DOHH2 (cell line): Measurements from ENCODE around the gene HSPA4.

Experiments
- H3F3A ChIP-seq: fragments of 200-600 bp; sonication (generic), shearing (Covaris generic); 2 replicates; pipeline ENCODE4 v1.6.0; 2016; ENCODE audit warnings: antibody characterized with exemption, mild to moderate bottlenecking; ENCODE audit not compliant: control insufficient read depth, insufficient read depth
- H3K27ac ChIP-seq: fragments of 200-600 bp; sonication (generic); 2 replicates; pipeline ENCODE4 v1.5.1; 2014; ENCODE audit warnings: low read depth, mild to moderate bottlenecking, low read length, moderate library complexity
- H3K27me3 ChIP-seq: fragments of 200-600 bp; sonication (generic); 2 replicates; pipeline ENCODE4 v1.6.1; 2014; ENCODE audit warnings: mild to moderate bottlenecking, low read length, mixed read lengths; ENCODE audit not compliant: control insufficient read depth
- H3K36me3 ChIP-seq: fragments of 200-600 bp; sonication (generic); 2 replicates; pipeline ENCODE4 v1.6.1; 2014; ENCODE audit warnings: mild to moderate bottlenecking, low read length, moderate library complexity, mixed read lengths; ENCODE audit not compliant: control insufficient read depth
- H3K4me1 ChIP-seq: fragments of 200-600 bp; sonication (generic); 2 replicates; pipeline ENCODE4 v1.6.1; 2014; ENCODE audit warnings: mild to moderate bottlenecking, low read length, mixed read lengths; ENCODE audit not compliant: control insufficient read depth
- H3K4me2 ChIP-seq: fragments of 200-600 bp; sonication (generic); 2 replicates; pipeline ENCODE4 v1.6.0; 2014; ENCODE audit warnings: mild to moderate bottlenecking, low read length, moderate library complexity
- H3K4me3 ChIP-seq: fragments of 200-600 bp; sonication (generic); 2 replicates; pipeline ENCODE4 v1.5.1; 2014; ENCODE audit warnings: mild to moderate bottlenecking, low read length, mixed read lengths
- H3K79me2 ChIP-seq: fragments of 200-600 bp; sonication (generic); 2 replicates; pipeline ENCODE4 v1.6.1; 2014; ENCODE audit warnings: mild to moderate bottlenecking, low read length, mixed read lengths; ENCODE audit not compliant: control insufficient read depth
- H3K9me2 ChIP-seq: fragments of 200-600 bp; sonication (generic); replicated peaks from 2 replicates; pipeline ENCODE4 v1.6.1; 2014; ENCODE audit warnings: mild to moderate bottlenecking, low read length, mixed read lengths; ENCODE audit not compliant: control insufficient read depth
- H3K9me3 ChIP-seq: fragments of 200-600 bp; sonication (generic); 2 replicates; pipeline ENCODE4 v1.6.1; 2014; ENCODE audit warnings: antibody characterized with exemption, low read length, mixed read lengths; ENCODE audit not compliant: control insufficient read depth, insufficient read depth
- H4K20me1 ChIP-seq: fragments of 200-600 bp; sonication (generic); 2 replicates; pipeline ENCODE4 v1.6.0; 2014; ENCODE audit warnings: low read depth, mild to moderate bottlenecking, antibody characterized with exemption, low read length, moderate library complexity; ENCODE audit not compliant: control insufficient read depth, insufficient read depth
- EZH2phosphoT487 ChIP-seq: fragments of 200-600 bp; sonication (generic); IDR thresholded peaks from 2 replicates; pipeline ENCODE4 v1.6.1; 2017; ENCODE audit warnings: borderline replicate concordance, mild to moderate bottlenecking, antibody characterized with exemption, low read length, moderate library complexity, mixed read lengths
- TF ChIP-seq, protein P1 (sequence below): fragments of 200-600 bp; sonication (generic); IDR thresholded peaks from one replicate; pipeline ENCODE4 v1.5.1; 2014; ENCODE audit warnings: antibody characterized with exemption, mild to moderate bottlenecking, low read depth, low read length; ENCODE audit not compliant: poor library complexity, severe bottlenecking

HSPA4 gene

DNA sequence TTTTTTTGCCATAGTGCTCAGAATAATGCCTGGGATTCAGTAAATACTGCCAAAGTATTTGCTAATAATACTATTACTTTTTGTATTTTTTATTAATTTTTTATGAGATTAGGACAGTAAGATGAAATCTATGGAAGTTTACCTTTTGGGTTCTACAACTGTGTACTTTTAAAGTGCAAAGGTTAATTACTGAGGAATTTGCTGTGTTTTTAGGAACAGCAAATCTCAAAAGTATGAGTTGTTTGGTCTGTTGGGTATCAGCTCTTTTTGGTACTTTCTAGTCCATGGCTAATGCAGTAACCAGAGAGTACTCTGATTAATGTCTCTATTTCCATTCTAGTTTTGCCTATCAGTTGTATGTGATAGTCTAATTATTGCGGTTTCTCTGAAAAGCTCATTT, 5.1 kb downstream of the HSPA4 start:
- H3K9me3 ChIP-seq: no peaks in the 10 kb centered on the region
- peaks cover 63% of the 10 kb centered on the region for H3K36me3 ChIP-seq
- no peak overlapping the region for H3K4me3 ChIP-seq
- peaks cover 38% of the 10 kb centered on the region for H4K20me1 ChIP-seq
- peaks cover 3% of the 10 kb centered on the region; the same call in 1 of the 2 replicates for H3F3A ChIP-seq
- 0 out of 2 replicates have a peak overlapping the region, but pooled peaks have one; percentile 7 for H3K4me2 ChIP-seq
- no peak overlapping the region for H3K27ac ChIP-seq
- H3K4me1 ChIP-seq: peaks cover 50% of the 10 kb centered on the region
- H3K27me3 ChIP-seq: no peaks in the 10 kb centered on the region
- H3K9me2 ChIP-seq: no peaks in the 10 kb centered on the region
- peaks cover 99% of the 10 kb centered on the region for H3K79me2 ChIP-seq
- no peak for TF ChIP-seq EZH2phosphoT487
- TF ChIP-seq, protein P1, sequence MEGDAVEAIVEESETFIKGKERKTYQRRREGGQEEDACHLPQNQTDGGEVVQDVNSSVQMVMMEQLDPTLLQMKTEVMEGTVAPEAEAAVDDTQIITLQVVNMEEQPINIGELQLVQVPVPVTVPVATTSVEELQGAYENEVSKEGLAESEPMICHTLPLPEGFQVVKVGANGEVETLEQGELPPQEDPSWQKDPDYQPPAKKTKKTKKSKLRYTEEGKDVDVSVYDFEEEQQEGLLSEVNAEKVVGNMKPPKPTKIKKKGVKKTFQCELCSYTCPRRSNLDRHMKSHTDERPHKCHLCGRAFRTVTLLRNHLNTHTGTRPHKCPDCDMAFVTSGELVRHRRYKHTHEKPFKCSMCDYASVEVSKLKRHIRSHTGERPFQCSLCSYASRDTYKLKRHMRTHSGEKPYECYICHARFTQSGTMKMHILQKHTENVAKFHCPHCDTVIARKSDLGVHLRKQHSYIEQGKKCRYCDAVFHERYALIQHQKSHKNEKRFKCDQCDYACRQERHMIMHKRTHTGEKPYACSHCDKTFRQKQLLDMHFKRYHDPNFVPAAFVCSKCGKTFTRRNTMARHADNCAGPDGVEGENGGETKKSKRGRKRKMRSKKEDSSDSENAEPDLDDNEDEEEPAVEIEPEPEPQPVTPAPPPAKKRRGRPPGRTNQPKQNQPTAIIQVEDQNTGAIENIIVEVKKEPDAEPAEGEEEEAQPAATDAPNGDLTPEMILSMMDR: no peak

DNA sequence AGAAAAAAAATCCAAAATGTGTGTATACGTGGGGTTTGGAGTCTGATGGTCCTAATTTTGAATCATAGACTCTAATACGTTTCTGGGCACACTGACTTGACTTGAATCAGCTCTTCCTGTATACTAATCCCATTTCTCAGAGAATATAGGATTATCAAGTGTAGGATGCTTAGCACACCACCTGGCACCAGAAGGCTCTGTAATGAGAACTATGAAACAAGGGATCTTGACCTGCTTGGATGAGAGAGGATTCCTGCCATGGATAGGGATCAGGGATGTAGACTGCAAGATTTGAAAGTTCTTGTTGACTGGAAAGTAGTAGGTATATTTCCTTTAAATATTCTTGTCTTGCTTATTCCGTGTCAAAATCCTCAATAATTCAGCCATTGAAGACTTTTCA, 7.8 kb downstream of the HSPA4 start:
- peaks cover 53% of the 10 kb centered on the region for H3K36me3 ChIP-seq
- no peak overlapping the region for H3K4me2 ChIP-seq
- H3K79me2 ChIP-seq: peaks cover 99% of the 10 kb centered on the region
- H3K4me3 ChIP-seq: no peak overlapping the region
- no peaks in the 10 kb centered on the region for H3K9me3 ChIP-seq
- no peak overlapping the region for H3K27ac ChIP-seq
- peaks cover 5% of the 10 kb centered on the region; the same call in 1 of the 2 replicates for H3F3A ChIP-seq
- H3K9me2 ChIP-seq: no peaks in the 10 kb centered on the region
- H3K27me3 ChIP-seq: no peaks in the 10 kb centered on the region
- H4K20me1 ChIP-seq: peaks cover 24% of the 10 kb centered on the region; the same call in 1 of the 2 replicates
- TF ChIP-seq, protein P1: no peak
- TF ChIP-seq EZH2phosphoT487: no peak
- peaks cover 37% of the 10 kb centered on the region for H3K4me1 ChIP-seq

DNA sequence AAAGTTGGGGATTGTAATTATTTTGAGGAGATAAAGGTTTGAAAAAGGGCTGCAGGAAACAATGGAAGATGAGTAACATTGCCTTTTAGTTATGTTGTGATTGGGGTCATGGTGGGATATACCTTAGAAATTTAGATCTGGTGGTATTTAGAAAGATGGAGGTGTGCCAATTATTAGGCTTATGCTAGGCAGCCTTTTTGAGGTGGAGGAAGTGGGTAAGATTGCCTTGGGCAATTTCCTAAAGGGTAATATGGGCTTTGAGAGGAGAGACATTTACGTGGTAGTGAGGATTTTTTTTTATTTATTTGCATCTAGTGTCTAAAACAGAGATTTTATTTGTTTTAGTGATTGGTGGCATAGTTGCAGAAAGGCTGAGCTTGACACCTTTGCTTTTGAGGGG, 10.5 kb downstream of the HSPA4 start:
- Histone ChIP-seq H3K27ac (no peak overlapping the region), H3K9me3 (no peaks in the 10 kb centered on the region), H3K4me1 (peaks cover 15% of the 10 kb centered on the region), H3F3A (peaks cover 9% of the 10 kb centered on the region; the same call in 1 of the 2 replicates), H3K27me3 (no peaks in the 10 kb centered on the region), H3K9me2 (no peaks in the 10 kb centered on the region), H3K36me3 (peaks cover 56% of the 10 kb centered on the region), H3K4me3 (no peak overlapping the region), H3K4me2 (no peak overlapping the region), H4K20me1 (peaks cover 9% of the 10 kb centered on the region; the same call in 1 of the 2 replicates), H3K79me2 (peaks cover 99% of the 10 kb centered on the region)
- TF ChIP-seq EZH2phosphoT487: no peak
- TF ChIP-seq, protein P1: no peak
